ENCODE data around the gene ITGA3.
"Not testable (repeated sequence)": the region's sequence is repeated elsewhere in the genome, so short reads cannot be mapped to it uniquely, and the experiment has no call there.

ITGA3 gene

DNA sequence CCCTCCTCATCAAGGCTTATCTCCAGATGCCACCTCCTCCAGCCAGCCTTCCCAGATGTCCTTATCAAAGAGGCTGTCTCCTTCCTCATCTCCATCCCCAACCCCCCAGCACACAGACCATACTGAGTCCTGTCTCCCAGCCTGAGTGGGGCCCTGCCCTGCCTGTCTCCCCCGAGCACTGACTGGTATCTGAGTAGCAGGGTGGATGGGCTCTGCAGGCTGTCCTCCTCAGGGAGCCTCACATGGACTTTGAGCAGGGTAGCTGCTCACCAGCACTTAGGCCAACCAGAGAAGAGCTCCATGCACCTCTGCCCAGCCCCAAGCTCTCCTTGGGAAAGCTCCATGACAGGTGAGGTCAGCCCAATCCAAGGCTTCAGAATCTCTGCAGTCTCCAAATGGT is 20.0 kb upstream of the ITGA3 start:
- DNase-seq, result no peak

DNA sequence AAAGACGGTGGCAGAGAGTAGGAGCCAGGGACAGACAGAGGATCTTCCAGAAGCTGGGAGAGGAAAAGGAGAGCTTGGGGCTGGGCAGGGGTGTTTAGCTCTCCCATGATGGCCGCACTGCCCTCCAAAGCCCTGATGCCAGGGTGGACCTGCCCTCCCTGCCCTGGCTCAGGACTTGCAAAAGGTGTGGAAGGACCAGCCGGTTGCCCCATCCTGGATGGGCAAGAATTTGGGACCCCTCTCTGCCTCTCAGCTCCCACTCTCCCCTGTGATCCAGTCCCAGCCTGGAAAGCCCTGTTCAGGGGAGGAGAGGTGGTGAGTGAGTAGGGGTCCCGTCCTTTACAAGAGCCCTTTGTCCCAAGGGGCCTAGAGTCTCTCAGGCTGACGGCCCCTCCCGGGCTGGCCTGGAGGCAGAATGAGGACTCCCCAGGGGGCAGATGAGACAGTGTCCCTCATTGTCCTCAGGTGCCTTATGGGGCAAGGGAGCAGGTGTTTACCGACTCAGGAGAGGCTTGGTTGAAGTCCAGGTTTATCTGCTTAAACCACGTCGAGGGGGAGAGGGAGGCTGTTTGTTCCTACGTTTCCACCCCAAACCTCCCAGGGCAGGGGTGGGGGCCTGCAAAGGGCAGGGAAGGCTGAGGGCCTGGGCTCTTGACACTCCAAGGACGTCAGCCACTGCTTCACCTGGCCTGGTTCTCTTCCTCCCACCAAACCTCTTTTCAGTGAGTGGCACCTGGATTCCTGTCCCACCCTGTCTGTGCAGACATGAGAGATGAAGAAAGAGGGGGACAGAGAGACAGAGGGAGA is 19.3 kb upstream of the ITGA3 start:
- DNase-seq, result no peak

DNA sequence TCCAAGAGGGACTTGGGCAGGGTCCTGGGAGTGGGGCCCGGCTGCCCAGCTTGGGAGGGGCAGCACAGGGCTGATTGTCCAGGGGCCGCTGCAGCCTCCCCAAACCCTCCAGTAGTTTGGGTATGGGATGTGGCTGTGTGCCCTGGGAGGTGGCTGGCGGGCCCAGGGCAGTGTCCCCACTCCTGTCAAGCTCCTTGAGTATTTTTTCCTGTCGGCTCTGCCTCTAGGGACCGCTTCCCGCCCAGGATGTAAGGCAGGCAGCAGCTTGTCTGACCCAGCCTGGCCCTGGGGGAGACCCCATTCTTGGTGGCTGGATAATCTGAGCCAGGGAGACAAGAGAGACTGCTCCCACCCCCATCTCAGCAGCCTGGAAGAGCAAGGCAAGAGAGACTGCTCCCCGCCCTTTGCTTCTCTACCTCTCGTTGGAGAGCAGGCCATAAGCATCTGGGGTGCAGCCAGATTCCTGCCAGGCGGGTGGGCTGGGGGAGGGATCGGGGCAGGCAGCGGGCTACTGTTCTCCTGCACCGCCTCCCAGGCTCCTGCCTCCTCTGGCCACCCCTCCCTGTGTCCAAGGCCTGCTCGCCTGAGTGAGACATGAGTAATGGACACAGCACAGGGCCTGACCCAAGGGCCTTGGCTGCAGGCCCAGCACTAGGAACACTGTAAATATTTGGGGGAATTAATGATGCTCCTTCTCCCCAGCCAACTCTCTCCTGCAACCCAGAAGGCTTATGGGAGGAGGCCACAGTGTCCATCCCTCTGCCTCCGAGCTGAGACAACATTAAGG is 18.4 kb upstream of the ITGA3 start:
- no peak for DNase-seq

DNA sequence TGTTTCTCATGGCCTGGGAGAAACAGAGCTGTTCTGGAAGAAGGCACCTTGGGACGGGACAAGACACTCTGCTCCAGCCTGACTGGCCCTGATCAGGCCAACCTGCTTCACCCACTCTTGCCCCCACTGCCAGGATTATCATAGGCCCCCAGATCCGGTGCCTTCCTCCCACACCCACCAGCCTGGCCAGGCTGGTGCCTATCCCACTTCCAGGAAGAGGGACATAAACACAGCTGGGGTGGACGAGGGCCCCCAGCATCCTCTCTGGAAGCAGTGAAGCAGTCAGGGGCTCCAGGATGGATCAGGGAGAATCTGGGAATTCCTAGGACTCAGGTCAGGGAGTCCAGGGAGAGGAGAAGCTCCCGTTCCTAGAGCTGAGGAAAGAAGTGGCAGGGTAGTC is 16.9 kb upstream of the ITGA3 start:
- no peak for DNase-seq

DNA sequence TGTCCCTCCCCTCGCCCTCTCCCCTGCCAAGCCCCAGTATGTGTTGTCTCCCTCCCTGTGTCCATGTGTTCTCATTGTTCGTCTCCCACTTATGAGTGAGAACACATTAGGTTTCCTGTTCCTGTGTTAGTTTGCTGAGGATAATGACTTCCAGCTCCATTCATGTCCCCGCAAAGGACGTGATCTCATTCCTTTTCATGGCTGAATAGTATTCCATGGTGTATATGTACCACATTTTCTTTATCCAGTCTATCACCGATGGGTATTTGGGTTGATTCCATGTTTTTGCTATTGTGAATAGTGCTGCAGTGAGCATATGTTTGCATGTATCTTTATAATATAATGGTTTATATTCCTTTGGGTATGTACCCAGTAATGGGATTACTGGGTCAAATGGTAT is 15.4 kb upstream of the ITGA3 start:
- DNase-seq, result not testable (repeated sequence)

DNA sequence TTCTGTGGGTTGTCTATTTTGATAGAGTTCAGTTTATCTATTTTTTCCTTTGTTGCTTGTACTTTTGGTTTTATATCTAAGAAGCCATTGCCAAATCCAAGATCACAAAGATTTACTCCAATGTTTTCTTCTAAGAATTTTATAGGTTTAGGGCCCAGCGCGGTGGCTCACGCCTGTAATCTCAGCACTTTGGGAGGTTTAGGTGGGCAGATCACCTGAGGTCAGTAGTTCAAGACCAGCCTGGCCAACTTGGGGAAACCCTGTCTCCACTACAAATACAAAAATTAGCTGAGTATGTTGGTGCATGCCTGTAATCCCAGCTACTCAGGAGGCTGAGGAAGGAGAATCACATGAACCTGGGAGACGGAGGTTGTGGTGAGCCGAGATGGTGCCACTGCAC is 13.7 kb upstream of the ITGA3 start:
- no peak for DNase-seq

DNA sequence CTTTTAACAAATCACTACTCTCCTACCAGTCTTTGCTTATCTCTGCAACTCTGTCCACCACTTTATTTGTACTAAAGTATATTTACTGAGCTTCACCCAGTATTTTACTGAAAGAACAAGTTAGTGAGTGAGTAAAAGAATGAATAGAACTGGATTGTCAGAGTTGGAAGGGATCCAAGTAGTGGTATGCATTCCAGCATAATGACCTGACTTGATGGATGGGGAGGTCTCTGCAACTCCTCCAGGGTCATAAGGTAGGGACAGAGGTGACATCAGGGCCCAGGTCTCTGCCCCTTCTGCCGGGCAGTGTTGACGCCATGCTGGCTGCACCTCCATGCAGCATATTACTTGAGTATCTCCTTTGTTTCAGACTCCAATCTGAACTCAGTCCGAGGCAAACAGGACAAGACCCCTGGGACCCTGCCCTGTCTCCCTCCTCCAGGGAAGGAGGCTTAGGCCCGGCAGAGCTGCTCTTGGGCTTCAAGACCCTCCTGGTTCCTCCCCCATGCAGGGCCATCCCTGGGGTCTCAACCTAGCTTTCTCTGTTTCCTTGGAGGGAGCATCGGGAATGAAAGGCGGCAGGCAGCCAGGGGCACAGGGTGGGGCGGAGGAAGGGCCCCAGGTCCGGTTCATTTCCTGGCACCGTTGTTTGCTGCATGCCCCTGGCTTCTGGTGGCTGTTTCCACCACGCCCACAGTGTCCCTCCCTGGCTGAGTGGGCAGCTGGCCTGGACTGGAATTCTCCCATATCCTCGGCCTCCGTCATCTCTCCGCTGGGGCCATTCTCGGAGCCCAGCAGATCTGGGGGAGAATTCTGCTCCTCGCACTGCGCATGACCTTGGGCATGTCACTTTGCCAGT is 12.4 kb upstream of the ITGA3 start:
- no peak for DNase-seq

DNA sequence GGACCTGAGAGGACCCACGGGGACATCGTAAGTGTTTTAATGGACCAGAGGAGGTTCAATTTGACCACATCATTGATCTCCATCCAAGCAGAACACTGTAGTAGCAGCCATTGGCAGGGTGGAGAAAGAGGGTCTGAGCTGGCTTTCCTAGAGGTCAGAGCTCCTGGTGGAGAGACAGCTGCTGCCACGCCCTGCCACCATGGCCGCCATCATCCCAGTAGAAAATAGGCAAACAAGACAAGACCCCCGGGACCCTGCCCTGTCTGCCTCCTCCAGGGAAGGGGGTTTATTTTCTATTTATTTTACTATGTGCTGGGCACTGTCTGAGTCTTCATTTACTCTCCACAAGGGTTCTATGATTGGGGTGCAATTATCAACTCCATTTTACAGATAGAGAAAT is 11.4 kb upstream of the ITGA3 start:
- DNase-seq, result no peak

DNA sequence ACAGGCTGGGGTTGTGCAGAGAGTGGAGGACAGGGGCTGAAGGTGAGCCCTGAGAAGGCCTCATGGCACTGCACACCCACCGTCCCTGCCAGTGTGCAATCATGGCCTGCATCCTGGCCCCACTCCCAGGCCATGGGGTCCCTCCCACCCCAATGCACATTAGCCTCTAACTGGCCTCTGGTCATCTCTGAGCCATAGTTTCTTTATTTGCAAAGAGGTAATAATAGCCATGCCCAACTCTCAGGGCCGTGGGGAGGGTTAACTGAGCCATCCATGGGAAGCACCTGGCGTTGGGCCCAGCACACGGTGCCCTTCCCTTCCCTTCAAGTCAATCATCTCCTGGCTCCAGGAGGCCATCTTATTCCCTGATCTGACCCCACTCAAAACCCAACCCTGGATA is 10.8 kb upstream of the ITGA3 start:
- no peak for DNase-seq

DNA sequence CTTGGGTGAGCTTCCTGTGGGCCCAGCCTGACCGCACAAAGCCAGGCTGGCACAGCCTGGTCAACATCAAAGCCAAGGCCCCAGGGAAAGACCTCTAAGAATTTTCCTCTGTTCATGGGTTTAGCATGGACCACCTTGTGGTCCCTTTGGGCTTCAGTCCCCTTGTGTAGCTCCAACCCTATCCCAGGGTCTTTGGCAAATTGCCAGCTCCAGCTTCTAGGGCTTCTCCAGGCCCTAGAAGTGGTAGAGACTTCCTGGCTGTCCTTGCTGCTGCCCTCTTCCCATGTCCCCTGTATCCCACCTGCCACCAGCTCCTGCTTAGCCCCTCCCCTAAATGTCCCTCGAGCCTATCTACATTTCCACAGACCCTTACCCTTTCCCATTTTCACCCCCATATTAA is 9.7 kb upstream of the ITGA3 start:
- DNase-seq, result no peak

DNA sequence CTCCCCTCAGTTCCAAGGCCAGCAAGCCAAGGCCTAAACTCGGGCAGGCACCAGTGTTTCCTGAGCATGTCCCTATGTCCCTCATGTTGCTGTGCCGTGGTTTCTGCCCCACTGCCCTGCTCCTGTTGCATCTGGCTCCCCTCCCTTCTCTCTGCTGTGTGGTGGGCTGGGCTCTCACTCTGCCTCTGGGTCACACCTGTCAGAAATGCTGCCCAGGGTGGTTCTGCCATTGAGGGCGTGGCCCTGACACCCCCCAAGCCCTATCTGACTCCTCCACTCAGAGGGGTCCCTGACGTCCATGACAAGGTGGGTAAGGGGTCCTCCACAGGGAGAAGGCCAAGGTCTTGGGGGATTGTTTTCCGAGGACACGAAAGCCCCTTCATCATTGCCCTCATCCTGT is 9.2 kb upstream of the ITGA3 start:
- DNase-seq, result no peak

DNA sequence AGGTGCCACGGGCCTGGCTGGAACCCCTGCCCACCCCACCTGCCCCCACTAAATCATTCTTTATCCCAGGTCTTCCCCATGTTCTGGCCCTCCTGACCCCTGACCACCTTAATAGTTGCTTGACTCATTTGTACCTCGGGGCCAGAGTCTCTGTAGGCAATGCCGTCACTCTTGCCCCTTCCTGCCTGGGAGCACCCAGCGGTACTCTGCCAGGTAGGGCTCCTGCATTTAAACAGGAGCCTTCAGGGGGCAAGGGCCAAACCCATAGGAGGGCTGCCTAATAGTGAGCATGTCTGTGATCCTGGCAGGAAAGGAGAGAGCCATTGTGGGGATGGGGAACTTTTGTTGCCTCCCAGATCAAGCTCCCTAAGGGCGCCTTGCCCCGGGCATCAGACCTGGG is 8.8 kb upstream of the ITGA3 start:
- no peak for DNase-seq

DNA sequence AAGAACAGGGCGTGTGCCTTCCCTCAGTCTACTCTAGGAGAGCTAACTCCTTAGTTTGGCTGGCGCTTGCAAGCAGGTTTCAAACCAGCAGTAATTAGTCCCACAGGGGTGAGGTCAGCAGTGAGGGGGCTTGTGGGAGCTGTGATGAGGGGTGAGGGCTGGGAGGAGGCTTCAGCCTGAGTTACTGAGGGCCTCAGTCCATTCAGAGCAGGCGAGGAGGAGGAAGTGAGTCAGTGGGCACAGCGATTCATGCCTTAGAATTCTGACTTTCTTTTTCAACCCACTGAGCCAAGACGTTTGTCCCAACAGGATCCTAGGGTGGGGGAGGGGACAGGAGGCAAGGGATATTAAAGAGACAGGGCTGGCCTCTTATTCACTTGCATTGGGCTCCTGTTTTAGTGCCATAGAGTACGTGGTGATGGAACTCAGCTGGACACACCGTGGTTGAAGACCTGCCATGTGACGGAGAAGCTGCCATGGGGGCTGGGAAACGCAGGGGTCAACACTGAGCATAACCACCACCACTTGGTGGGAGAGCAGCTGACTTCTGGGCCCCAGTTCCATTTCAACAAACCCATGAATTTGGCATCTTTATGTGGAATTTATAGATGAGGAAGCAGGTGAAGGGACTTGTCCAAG is 8.3 kb upstream of the ITGA3 start:
- DNase-seq, result no peak

DNA sequence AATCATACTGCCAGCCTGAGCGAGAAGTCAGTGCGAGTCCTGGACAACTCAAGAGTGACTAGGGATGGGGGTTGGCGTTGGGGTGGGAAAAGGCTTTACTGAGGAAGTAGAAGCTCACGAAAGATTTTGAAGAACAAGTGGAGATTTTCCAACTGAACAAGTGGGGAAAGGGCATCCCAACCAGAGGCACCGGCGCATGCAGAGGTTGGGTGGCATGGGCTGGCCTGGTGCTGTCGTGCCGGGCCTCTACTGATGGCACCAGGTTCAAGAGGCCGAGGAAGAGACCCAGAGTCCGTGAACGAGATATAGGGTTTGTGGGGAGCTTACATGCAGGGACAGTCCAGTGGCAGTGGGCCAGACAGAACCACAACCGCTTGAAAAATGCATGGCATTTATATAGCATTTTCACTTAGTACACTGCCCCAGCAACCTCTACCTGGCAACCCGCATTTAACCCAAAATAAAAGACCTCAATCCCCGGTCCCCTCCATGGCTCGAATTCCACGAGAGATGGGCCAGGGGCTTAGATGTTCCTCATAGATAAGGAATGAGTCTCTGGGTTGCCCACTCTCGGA is 7.7 kb upstream of the ITGA3 start:
- DNase-seq, result no peak

DNA sequence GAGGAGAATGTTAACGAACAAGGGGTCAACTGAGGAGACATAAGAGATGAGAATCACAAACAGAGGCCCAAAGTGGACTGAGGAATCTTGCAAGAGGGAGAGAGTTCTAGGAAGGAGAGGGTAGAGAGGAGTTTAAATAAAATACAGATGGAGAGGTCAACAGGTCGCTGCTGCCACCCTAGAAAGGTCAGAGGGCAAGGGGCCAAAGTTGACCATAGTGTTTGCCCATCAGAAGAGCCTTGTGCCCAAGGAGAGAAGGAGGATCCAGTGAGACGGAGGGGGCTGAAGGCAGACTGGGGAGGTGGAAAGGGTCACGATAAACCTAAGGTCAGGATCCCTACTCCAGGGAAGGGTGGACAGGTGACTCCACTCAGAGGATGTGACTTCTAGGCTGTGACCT is 6.9 kb upstream of the ITGA3 start:
- no peak for DNase-seq

DNA sequence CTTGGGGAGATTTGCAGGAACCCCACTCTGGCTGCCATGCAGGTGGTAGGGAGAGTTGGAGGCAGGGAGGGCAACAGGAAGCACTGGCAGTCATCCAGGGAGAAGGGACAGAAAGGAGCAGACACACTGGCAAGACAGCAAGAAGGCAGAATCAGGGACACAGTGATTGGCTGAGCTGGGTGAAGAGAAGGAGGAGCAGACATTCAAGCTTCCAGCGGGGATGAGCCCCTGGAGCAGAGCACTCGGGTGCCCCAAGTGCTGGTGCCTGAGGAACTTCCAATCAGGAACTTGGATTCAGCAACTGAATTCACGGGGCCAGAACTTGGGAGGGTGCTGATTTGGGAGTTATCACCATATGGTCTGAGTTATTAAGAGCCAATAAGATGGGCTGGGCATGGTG is 6.3 kb upstream of the ITGA3 start:
- no peak for DNase-seq

DNA sequence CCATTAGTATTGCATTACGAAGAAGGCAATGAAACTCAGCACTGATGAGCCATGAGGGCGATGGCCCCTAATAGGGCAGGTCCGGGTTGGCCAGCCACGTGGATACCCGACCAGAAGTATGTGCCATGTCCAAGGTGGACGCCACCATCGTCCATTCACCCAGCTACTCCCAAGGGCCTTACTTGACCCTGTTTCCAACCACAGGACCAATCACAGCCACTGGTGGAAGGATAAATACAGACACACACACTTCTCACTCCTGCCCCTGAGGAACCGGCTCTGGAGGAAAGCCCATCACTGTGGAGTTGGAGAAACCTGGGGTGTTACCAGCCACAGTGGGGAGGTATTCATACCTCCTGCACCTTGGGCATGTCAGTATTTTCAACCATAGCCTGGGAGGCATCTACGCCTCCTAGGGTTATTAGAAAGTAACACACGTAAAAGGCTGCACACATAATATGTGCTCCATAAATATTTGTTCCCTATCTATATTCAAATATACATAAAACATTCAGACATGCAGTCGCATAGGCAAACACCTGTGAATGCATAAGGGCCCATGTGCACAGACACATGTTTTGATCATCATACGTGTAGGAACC is 5.4 kb upstream of the ITGA3 start:
- DNase-seq, result no peak

DNA sequence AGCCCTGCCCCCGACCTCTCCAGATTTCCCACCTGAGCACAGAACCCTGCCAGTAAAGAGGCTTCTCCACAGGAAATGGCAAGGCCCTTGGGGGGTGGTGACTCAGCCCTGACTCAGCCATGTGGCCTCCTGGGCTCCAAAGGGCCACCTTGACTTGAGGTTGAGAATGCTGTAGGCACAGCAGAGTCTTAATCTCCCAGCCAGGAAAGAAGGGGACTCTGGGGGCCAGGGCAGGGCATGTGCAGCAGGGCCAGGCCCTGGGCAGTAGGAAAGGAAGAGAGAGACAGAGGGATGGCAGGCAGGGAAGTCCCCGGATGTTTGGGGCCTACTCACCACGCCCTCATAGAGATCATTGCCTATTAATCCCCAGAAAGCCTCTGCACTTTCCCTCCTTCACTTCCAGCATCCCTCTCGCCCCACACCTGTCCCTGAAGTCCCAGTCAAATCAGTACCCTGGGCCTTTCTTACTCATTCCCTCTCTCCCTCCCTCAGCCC is 4.8 kb upstream of the ITGA3 start:
- DNase-seq, result no peak

DNA sequence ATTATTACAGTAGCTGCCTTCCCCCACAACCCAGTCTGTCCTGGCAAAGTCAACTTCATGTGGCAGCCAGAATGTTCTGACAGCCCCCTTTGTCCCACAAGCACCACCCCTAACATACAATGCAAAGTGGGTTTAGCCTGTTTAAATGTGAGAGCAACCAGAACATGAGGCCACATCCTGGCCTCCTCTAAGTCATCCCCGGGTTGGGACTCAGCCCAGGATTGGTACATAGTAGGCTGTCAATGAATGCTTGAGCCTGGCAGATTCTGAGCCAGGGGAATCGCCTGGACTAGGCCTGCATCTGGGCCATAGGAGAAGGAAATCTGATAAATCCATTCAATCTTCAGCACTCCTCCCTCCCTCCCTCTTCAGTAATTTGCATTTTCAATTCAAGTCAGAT is 4.3 kb upstream of the ITGA3 start:
- no peak for DNase-seq

DNA sequence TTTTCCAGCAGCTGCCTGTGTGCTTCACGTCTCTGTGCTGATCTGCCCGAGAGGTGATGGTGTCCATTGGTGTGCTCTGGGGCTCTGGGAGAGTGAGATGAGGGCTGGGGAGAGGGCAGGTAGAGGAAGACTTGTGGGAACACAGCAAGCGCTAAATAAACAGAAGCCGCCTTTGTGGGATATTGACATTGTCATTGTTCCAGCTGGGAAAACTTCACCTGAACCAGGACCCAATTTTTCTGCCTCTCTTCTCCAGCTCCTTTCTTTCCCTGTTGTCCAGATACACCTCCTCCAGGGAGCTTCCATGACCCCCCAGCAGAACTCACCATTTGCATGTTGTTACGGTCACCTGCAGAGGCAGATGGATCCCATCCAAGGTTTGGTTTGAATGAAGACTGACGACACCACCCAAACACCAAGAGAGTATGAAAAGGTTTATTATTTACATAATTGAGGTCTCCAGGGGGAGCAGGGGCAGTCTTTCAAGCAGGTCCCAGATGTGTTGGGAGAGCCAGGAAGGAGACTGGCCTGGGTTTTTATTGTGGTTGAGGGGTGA is 3.6 kb upstream of the ITGA3 start:
- DNase-seq, result no peak

DNA sequence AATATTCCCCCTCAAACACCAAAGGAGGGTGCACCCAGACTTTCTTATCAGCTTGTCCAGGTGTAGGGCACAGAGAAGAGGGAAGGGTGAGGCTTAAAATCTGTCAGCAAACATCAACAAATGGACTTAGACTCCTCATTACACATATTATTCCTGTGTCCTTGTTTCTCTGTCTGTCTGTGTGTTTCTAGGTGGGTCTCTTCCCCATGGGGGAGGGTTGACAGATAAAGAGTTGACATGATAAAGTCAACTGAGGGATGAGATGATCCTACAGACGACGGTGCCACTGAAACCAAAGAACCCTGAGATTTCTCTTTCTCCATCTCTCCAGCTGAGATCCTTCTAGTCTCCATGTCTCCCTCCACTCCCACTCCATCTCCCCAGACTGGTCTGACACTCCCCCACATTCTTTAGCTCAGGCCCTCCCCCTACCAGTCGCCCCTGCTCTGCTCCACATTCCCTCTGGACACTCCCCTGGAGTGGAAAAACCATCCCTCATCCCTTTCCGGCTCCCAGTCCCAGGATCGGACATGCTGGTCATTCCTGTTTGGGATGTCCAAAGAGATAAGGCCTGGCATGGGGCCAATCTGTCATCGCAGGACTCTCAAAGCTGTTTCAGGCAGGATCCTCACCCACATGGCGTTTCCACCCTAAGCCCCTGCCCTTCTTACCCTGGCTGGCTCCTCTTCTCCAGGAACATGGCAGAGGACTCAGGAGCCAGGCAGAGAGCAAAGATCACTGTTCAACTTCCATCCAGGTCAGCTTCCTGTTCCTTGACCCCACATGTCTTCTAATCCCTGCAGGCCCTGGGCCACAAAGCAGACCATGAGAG is 2.9 kb upstream of the ITGA3 start:
- no peak for DNase-seq
